ENCODE data around the gene FTO.

Gene FTO

DNA sequence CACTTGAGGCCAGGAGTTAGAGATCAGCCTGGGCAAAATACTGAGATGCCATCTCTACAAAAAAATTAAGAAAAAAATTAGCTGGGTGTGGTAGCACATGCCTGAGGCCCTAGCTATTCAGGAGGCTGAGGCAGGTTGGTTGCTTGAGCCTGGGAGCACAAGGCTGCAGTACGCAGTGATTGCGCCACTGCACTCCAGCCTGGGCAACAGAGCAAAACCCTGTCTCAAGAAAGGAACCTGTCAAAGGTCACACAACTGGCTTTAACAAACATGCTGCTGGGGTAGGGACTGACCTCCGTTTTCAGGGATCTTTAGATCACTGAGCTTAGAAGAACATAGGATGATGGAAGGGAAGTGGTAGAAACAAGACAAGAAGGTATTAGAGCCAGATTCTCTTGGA, 487.6 kb downstream of the FTO start:
- no peak overlapping the region for H3K4me3 ChIP-seq (ENCODE audit: low read length)
- DNase-seq (ENCODE audit: low read depth, low spot score): no peak

DNA sequence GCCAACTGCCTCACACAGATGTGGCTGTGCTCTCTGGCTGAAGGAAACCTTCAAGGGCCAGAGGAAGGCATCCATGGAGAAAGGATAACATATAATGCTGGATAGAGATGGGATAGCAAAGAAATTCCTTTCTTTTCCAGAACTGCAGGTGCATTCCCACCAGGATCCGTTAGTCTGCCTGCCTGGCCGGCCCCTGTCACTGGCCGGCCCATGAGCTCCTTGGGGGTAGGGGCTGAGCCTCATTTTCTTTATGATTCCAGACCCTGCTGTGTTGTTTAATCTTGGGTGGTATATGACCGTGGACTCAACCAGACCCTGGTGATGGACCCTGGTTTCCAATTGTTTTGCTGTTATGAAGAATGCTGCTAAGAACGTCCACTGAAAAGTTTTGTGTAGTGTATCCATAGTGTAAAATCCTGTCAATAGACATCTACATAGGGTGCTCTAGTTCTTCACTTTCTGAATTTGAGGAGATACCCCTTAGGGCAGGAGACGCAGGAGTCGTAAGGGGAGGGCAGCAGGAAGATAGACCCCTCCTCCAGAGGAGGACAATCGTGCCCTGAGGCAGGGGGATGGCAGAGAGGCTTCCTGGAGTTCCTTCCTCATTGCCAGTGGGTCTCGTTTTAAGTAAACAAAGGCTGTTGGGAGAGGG, 489.2 kb downstream of the FTO start:
- H3K4me3 ChIP-seq (ENCODE audit: low read length): no peak overlapping the region
- no peak for DNase-seq (ENCODE audit: low read depth, low spot score)

DNA sequence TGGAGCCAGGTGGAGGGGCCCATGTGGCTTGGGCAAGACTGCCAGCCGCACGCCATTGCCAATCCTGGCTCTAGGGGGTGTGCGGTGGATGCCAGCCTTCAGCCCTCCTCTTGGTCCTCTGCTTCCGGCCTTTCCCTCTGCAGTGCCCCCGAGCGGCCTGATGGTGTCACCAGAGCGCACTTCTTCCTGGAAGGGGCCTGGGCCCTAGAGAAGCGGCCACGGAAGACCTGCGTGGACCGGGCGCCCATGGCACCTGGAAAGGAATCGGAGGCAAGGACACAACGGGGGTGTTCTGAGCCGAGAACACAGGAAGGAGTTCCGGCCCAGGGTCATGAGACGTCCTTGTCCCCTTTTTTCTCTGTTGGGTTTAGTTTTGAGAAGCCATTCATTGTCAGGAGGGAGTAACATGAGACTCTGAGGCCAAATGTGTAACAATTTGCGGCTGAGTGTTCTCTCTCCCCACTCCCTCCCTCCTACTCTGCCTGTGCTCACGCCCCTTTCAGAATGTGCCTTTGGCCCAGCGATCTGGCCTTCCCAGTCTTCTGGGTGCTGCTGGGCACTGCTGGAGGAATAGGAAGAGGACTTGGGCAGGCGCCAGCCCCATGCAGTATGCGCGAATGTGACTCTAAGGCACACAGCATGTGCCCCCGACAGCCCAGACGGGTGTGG, 489.8 kb downstream of the FTO start:
- DNase-seq (ENCODE audit: low read depth, low spot score): peak; percentile 73
- H3K4me3 ChIP-seq (ENCODE audit: low read length): no peak overlapping the region

DNA sequence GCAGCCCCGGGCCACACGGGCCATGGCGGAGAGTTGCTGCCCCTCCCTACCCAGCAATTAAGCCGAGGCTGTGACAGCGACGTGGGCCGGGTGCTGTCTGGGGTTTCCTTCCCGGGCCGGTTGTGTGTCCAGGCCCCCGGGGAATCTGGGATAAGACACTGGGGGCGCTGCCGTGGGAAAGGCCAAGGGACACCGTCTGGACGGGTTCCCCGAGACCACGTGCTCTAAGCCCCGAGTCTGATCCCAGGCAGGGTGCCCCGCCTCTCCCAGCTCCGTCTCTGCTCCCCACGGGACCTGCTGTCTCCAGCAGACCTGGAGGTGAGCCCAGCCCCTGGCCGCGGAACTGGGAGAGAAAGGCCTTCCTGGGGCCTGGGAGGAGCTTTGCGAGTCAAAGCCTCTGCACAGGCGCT, 490.4 kb downstream of the FTO start:
- DNase-seq (ENCODE audit: low read depth, low spot score): no peak
- H3K4me3 ChIP-seq (ENCODE audit: low read length): no peak overlapping the region

DNA sequence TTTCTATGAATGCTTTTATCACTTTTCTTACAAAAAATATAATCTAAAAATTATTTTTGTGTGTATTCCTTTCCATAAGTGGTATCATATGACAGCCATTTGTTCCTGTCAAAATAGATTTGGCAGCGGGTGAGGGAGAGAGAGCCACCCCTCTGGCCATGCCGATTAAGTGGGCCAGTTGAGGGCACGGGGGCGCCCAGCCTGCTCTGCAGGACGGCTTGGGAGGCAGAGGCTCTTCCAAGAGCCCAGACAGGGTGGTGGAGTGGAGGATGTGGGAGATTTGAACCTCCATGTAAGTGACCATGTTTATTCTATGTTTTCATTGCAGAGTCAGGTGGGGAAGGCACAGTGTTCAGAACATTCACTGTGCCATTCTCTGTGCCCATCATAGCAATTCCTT, 493.8 kb downstream of the FTO start:
- no peak overlapping the region for H3K4me3 ChIP-seq (ENCODE audit: low read length)
- DNase-seq (ENCODE audit: low read depth, low spot score): no peak

DNA sequence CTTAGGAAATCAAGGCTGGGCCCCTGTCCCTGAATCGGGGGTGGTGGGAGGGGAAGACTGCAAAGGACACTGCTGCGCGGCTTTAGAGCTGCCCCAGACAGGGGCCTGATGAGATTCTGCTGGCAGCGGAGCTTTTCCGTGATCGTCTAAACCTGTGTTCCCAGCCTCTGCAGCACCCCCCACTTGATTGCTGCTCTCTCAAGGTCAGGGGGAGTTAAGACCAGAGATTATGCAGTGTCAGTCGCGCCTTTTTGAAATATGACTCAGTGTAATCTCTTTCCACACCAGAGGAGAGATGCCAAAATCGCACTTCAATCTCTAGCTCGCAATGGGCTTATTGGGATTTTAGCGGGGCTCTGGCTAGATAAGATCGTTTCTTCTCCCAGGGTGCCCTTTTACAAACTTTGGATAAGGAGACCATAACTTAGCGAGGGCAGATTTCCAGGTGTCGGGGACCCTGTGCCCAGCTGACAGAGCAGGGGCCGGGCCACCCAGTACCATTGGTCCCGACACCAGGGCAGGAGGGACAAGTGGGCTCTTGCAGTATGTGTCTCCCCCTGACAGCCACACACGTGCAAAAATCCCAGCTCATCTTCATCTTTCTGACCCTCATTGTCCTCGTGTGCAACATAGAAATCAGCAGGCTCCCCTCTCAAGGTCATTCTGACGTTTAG, 495.7 kb downstream of the FTO start:
- no peak overlapping the region for H3K4me3 ChIP-seq (ENCODE audit: low read length)
- no peak for DNase-seq (ENCODE audit: low read depth, low spot score)

DNA sequence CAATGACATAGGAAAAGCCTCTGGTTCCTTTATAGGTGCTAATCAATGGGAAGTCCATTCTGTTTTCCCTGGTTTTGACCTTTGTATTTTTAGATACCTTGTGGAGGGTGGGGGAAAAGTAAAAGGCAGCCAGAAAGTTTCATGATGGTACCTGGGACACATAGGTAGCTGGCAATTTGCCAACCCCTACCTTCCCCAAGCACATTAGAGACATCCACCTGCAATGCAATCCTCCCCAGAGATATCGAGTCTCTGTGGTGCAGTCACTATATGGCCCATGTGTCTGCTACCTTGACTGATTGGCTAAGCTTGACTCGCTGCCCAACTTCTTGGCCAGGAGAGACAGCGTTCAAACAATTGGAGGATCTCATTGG, 496.2 kb downstream of the FTO start:
- no peak for DNase-seq (ENCODE audit: low read depth, low spot score)
- no peak overlapping the region for H3K4me3 ChIP-seq (ENCODE audit: low read length)

DNA sequence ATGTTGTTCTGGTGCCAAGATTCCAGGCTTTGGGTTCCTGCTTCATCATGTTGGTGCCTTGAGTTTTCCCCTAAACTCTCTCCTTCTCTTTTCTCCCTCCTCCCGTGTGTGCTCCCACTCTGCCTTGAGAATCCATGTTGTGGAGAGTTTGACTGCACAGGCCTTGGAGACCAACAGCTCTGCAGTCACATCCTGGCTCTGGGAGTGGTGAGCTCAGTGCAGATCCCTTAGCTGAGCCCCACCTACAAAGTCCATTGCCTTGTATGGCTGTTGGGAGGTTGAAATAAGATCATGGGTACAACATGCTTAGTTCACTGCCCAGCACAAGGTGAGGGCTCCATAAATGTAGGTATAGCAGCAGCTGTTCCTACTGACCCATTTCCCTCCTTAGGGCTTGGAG, 496.8 kb downstream of the FTO start:
- no peak for DNase-seq (ENCODE audit: low read depth, low spot score)
- no peak overlapping the region for H3K4me3 ChIP-seq (ENCODE audit: low read length)

DNA sequence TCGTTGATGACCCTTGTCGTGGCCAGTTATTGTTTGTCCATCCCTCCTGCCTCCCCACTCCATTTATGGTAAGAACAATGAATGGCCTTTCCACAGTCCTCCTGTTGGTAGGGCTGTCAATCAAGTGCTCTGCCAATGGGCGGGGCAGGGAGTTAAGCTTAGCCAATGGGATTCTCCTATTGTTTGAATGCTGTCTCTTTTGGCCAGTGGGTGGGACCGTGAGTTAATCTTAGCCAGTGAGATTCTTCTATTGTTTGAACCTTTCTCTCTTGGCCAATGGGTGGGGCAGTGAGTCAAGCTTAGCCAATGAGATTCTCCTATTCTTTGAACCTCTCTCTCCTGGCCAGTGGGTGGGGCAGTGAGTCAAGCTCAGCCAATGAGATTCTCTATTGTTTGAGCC, 497.2 kb downstream of the FTO start:
- DNase-seq (ENCODE audit: low read depth, low spot score): no peak
- H3K4me3 ChIP-seq (ENCODE audit: low read length): no peak overlapping the region
